Measurements from ENCODE around the gene SLC18A2.

SLC18A2 gene

DNA sequence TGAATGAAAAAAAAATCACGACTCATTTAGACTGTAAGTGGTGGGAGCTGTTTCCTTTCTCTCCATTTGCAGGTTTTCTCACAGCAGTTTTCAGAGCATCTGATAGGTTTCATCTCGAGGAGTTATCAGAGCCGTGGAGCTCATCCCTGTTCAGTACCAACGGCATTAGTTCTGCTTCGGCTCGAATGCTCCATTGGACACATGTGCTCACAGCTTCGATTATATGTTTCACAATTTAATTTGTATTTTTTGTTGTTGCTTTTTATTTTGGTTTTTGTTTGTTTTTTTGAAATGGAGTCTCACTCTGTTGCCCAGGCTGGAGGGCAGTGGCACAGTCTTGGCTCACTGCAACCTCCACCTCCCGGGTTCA lies 1.5 kb downstream of the SLC18A2 start:
- no peak for DNase-seq (ENCODE audit: low spot score)
- POLR2A ChIA-PET (ENCODE audit: low non-redundant PET): no interaction called here
- TF ChIP-seq, protein P1, sequence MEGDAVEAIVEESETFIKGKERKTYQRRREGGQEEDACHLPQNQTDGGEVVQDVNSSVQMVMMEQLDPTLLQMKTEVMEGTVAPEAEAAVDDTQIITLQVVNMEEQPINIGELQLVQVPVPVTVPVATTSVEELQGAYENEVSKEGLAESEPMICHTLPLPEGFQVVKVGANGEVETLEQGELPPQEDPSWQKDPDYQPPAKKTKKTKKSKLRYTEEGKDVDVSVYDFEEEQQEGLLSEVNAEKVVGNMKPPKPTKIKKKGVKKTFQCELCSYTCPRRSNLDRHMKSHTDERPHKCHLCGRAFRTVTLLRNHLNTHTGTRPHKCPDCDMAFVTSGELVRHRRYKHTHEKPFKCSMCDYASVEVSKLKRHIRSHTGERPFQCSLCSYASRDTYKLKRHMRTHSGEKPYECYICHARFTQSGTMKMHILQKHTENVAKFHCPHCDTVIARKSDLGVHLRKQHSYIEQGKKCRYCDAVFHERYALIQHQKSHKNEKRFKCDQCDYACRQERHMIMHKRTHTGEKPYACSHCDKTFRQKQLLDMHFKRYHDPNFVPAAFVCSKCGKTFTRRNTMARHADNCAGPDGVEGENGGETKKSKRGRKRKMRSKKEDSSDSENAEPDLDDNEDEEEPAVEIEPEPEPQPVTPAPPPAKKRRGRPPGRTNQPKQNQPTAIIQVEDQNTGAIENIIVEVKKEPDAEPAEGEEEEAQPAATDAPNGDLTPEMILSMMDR (conservative IDR thresholded peaks at IDR 0.05; ENCODE audit: low read depth): no peak
- CTCF ChIA-PET: interaction anchor here (0.7 to 2.3 kb wide), 3 partner anchors 26 to 330 kb away, joined by 5 to 9 read pairs (median 8); no protein-coding TSS in a partner anchor
- H3K27ac ChIP-seq: no peak overlapping the region

- no peak for DNase-seq (ENCODE audit: low spot score)
- CTCF ChIA-PET: interaction anchor here (0.6 kb wide), 1 partner anchor 14 kb away, joined by 3 read pairs; no protein-coding TSS in a partner anchor
- no peak overlapping the region for H3K27ac ChIP-seq
- TF ChIP-seq, protein P1 (conservative IDR thresholded peaks at IDR 0.05; ENCODE audit: low read depth): no peak
- POLR2A ChIA-PET (ENCODE audit: low non-redundant PET): no interaction called here
Observed at GRCh38 chr10:117246997-117247671, 6.2 kb downstream of the SLC18A2 start.

GRCh38 chr10:117248750-117249465 lies 8.0 kb downstream of the SLC18A2 start:
- H3K27ac ChIP-seq: no peak overlapping the region

DNA sequence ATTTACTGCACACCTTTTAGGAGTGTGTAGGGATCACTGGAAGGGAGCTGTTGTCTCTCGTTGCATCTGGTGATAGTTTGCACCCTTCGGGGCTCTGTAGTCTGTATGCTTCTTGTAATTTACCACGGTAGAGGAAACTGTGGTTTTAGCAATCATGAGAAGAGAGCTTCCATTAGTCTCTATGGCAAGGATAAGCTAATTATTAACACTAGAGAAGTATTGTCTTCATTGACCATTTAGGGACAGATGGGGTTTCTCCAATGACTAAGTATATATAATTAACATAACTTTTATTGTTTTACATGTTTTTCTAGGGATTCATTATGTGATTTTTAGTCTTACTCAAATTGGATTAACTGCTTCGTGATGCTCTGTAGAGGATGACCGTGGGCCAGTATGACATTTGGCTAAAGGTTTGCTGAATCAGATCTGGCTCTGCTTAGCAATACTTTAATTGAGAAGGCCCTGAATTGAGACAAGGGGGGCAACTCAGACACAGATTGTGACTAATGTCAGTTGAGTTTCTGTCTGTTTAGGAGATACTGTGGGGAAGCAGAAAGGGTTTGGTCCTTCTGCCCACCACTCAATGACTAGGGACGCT lies 8.7 kb downstream of the SLC18A2 start:
- CTCF ChIA-PET: interaction anchor here (0.7 to 1.3 kb wide), 2 partner anchors 33 kb away, joined by 4 to 5 read pairs; no protein-coding TSS in a partner anchor
- TF ChIP-seq, protein P1 (conservative IDR thresholded peaks at IDR 0.05; ENCODE audit: low read depth): no peak
- no peak overlapping the region for H3K27ac ChIP-seq
- no peak for DNase-seq (ENCODE audit: low spot score)
- POLR2A ChIA-PET (ENCODE audit: low non-redundant PET): no interaction called here

More at GRCh38 chr10:117248750-117249465, 8.0 kb downstream of the SLC18A2 start:
- CTCF ChIA-PET: interaction anchor here (0.7 kb wide), 1 partner anchor 32 kb away, joined by 4 read pairs; no protein-coding TSS in a partner anchor
- TF ChIP-seq, protein P1 (conservative IDR thresholded peaks at IDR 0.05; ENCODE audit: low read depth): no peak
- DNase-seq (ENCODE audit: low spot score): no peak
- POLR2A ChIA-PET (ENCODE audit: low non-redundant PET): no interaction called here

DNA sequence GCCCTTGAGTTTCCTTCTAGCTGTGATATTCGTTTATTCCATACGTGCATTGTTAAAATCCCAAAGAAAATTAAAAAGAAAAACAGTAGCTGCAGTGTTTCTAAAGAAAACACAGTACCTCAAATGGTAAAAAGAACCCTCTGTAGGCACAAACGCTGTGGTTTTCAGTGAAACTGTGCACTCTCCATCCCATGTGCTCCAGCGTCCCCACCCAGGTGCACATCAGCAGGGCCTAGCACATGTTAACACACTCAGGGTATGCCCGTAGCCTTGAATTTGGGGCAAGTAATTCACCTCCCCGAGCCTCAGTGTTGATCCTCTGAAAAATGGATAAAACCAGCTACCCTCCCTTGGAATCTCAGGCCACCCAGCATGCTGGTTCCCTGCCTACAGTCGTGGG lies 9.5 kb downstream of the SLC18A2 start:
- CTCF ChIA-PET: interaction anchor here (0.6 to 1.3 kb wide), 2 partner anchors 34 to 84 kb away, joined by 3 to 5 read pairs; no protein-coding TSS in a partner anchor
- POLR2A ChIA-PET (ENCODE audit: low non-redundant PET): no interaction called here
- no peak overlapping the region for H3K27ac ChIP-seq
- TF ChIP-seq, protein P1 (conservative IDR thresholded peaks at IDR 0.05; ENCODE audit: low read depth): no peak
- DNase-seq (ENCODE audit: low spot score): no peak

GRCh38 chr10:117253908-117254307 lies 13.0 kb downstream of the SLC18A2 start:
- TF ChIP-seq, protein P1 (conservative IDR thresholded peaks at IDR 0.05; ENCODE audit: low read depth): no peak
- ChIA-PET POLR2A (ENCODE audit: low non-redundant PET) (no interaction called here), CTCF (interaction anchor here (0.7 kb wide), 1 partner anchor 151 kb away, joined by 5 read pairs; no protein-coding TSS in a partner anchor)
- H3K27ac ChIP-seq: no peak overlapping the region
- DNase-seq (ENCODE audit: low spot score): no peak

All from RWPE1 (cell line).